GM11168 (cell line): ENCODE measurements around the gene CHD6.

ENCODE experiments used
- in situ Hi-C: fragments of 300-500 bp; cut with MboI; formaldehyde crosslinking; loops from one replicate; pipeline ENCODE4 v1.12.0; 2022; ENCODE audit warnings: low sequenced_read_pairs; ENCODE audit not compliant: unreplicated experiment

Gene CHD6

GRCh38 chr20:41408156-41408794 is 209.9 kb downstream of the CHD6 start:
- in situ Hi-C loops = no loop called here

GRCh38 chr20:41407607-41408006 is 210.6 kb downstream of the CHD6 start:
- in situ Hi-C loops = no loop called here

- in situ Hi-C loops = no loop called here
Observed at GRCh38 chr20:41406896-41407444, 211.2 kb downstream of the CHD6 start.

- in situ Hi-C loops = no loop called here
Observed at GRCh38 chr20:41406353-41406752, 211.8 kb downstream of the CHD6 start.

GRCh38 chr20:41405436-41405835 is 212.7 kb downstream of the CHD6 start:
- in situ Hi-C loops = no loop called here

- in situ Hi-C loops = no loop called here
Observed at GRCh38 chr20:41403604-41404003, 214.6 kb downstream of the CHD6 start.

GRCh38 chr20:41398408-41398807 is 219.8 kb downstream of the CHD6 start:
- in situ Hi-C loops = no loop called here

GRCh38 chr20:41395667-41396664 is 222.2 kb downstream of the CHD6 start:
- in situ Hi-C loops = no loop called here

GRCh38 chr20:41394931-41395666 is 223.1 kb downstream of the CHD6 start:
- in situ Hi-C loops = no loop called here

- in situ Hi-C loops = no loop called here
Observed at GRCh38 chr20:41394081-41394480, 224.1 kb downstream of the CHD6 start.

GRCh38 chr20:41393705-41394066 is 224.5 kb downstream of the CHD6 start:
- in situ Hi-C loops = no loop called here

- in situ Hi-C loops = no loop called here
Observed at GRCh38 chr20:41392871-41393704, 225.1 kb downstream of the CHD6 start.

GRCh38 chr20:41392295-41392694 is 225.9 kb downstream of the CHD6 start:
- in situ Hi-C loops = no loop called here

- in situ Hi-C loops = no loop called here
Observed at GRCh38 chr20:41391587-41392001, 226.6 kb downstream of the CHD6 start.

GRCh38 chr20:41390889-41391288 is 227.3 kb downstream of the CHD6 start:
- in situ Hi-C loops = no loop called here

- in situ Hi-C loops = no loop called here
Observed at GRCh38 chr20:41387444-41387851, 230.7 kb downstream of the CHD6 start.

- in situ Hi-C loops = no loop called here
Observed at GRCh38 chr20:41386502-41387427, 231.4 kb downstream of the CHD6 start.

GRCh38 chr20:41382791-41383305 is 235.3 kb downstream of the CHD6 start:
- in situ Hi-C loops = no loop called here
